ENCODE data around the gene RAET1G. TPM values are rescaled to one million over a fixed set of nuclear protein-coding genes. Genes with fewer than 3 reads are reported as not detected.
A peak's percentile ranks its signal among the peaks of the same experiment; 100 is the strongest.

Gene RAET1G
- total RNA-seq, 1 donor from 2014 or later, result 0.60 TPM

DNA sequence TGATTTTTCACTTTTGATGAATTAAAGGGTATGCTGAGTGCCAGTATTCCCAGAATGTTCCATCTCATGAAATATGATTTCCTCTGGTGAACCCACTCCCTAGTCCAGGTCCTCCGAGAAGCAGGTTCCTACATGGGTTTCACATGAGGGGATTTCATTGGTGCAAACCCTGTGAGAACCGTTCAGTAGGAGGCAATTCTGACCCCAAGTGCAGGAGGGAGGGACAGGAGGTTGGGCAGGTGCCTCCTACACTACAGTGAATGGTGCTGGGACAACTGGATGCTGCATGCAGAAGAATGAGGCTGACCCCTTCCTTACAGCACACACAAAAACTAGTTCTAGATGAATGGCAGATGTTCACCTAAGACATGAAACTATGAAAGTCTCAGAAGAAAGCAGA, 13.8 kb upstream of the RAET1G start:
- H3K27ac Mint-ChIP-seq (ENCODE audit: unreplicated experiment), result no peak overlapping the region
- no peak for DNase-seq (ENCODE audit: low spot score)
- H3K9me3 Mint-ChIP-seq (ENCODE audit: low read depth), result no peaks in the 10 kb centered on the region
- no peak overlapping the region for H3K4me3 Mint-ChIP-seq (ENCODE audit: unreplicated experiment)
- H3K36me3 Mint-ChIP-seq (ENCODE audit: low read depth), result peaks cover 2% of the 10 kb centered on the region
- H3K27me3 Mint-ChIP-seq (ENCODE audit: low read depth), result peaks cover 67% of the 10 kb centered on the region
- TF ChIP-seq, protein P1, sequence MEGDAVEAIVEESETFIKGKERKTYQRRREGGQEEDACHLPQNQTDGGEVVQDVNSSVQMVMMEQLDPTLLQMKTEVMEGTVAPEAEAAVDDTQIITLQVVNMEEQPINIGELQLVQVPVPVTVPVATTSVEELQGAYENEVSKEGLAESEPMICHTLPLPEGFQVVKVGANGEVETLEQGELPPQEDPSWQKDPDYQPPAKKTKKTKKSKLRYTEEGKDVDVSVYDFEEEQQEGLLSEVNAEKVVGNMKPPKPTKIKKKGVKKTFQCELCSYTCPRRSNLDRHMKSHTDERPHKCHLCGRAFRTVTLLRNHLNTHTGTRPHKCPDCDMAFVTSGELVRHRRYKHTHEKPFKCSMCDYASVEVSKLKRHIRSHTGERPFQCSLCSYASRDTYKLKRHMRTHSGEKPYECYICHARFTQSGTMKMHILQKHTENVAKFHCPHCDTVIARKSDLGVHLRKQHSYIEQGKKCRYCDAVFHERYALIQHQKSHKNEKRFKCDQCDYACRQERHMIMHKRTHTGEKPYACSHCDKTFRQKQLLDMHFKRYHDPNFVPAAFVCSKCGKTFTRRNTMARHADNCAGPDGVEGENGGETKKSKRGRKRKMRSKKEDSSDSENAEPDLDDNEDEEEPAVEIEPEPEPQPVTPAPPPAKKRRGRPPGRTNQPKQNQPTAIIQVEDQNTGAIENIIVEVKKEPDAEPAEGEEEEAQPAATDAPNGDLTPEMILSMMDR (IDR thresholded peaks at IDR 0.05), result no peak
- peaks cover 13% of the 10 kb centered on the region for H3K4me1 Mint-ChIP-seq (ENCODE audit: low read depth)

DNA sequence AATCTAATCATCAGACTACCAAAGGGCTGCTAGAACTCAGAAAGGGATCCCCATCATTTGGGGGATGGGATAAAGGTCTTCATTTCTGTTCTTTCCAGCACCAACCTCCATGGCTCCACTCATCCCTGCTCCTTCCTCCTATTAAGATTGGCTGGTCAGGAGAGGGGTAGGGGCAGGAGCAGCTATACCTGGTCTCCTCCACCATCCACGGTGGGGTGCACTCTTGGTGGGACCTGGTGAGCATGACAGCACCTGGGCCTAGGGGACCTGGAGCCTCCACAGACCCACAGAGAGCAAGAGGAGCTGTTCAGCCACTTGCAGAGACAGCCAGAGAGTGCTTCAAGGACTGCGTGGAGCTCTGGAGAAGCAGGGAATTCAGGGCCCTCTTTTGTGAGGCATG, 12.7 kb upstream of the RAET1G start:
- Mint-ChIP-seq H3K36me3 (ENCODE audit: low read depth) (peaks cover 4% of the 10 kb centered on the region), H3K27ac (ENCODE audit: unreplicated experiment) (no peak overlapping the region), H3K4me3 (ENCODE audit: unreplicated experiment) (no peak overlapping the region), H3K9me3 (ENCODE audit: low read depth) (no peaks in the 10 kb centered on the region), H3K4me1 (ENCODE audit: low read depth) (peaks cover 10% of the 10 kb centered on the region), H3K27me3 (ENCODE audit: low read depth) (peaks cover 73% of the 10 kb centered on the region)
- DNase-seq (ENCODE audit: low spot score), result no peak
- TF ChIP-seq, protein P1 (IDR thresholded peaks at IDR 0.05), result no peak

DNA sequence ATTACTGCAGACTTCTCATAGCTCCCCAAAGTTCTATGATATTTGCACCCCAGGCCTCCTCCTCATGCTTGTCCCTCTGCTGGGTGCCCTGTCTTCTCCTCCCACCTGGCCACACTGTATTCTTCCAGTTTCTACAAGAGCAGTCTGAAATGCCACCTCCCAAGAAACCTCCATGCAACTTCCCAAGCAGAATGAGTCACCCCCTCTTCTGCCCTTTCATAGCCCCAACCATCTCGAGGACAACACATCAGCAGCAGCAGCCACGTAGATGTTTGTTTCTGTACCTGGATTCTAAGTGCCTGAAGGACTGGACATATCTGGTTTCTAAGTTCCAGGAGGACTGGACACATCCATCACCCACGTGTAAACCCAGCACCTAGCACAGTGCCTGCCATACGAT, 12.3 kb upstream of the RAET1G start:
- H3K27ac Mint-ChIP-seq (ENCODE audit: unreplicated experiment), result no peak overlapping the region
- H3K4me3 Mint-ChIP-seq (ENCODE audit: unreplicated experiment), result no peak overlapping the region
- peaks cover 74% of the 10 kb centered on the region for H3K27me3 Mint-ChIP-seq (ENCODE audit: low read depth)
- H3K9me3 Mint-ChIP-seq (ENCODE audit: low read depth), result no peaks in the 10 kb centered on the region
- DNase-seq (ENCODE audit: low spot score), result no peak
- peaks cover 4% of the 10 kb centered on the region for H3K36me3 Mint-ChIP-seq (ENCODE audit: low read depth)
- H3K4me1 Mint-ChIP-seq (ENCODE audit: low read depth), result peaks cover 10% of the 10 kb centered on the region
- TF ChIP-seq, protein P1 (IDR thresholded peaks at IDR 0.05), result no peak

DNA sequence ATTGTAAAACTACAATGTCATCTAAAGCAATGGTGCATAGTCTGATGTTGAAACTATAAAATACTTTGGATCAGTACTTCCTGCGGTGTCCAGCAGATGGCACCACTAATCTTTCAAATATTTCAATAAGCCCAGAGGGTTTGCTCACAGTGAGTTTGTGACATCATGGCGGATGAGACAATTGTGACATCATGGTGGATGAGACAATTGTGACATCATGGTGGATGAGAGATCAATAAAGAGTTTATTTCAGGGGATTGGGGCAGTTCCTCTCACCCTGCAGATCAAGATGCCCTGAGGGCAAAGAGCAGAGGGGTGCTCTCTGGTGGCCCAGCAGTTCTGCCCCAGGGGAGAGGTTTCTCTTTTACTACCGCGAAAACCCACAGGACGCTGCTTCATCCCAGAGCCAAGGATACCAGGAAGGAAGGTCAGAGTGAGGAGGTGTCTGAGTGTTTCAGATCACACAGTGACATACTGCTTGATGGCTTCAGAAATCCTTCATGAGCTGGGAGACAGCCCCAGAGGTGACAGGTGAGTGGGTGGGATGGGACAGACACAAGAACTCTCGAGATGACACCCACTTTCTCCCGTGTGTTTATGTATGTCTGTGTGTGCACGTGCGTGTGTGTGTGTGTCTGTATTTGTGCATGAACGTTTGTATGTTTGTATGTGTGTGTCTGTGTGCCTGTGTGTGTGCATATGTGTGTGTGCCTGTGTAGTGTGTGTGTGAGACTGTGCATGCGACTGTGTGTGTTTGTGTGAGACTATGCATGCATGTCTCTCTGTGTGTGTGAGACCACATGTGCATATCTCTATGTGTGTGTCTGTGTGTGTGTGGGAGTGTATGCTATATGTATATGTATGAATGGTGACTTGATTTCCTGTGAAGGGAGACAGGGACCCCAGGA, 11.6 kb upstream of the RAET1G start:
- TF ChIP-seq, protein P1 (IDR thresholded peaks at IDR 0.05), result peak; percentile 93
- no peaks in the 10 kb centered on the region for H3K9me3 Mint-ChIP-seq (ENCODE audit: low read depth)
- H3K27me3 Mint-ChIP-seq (ENCODE audit: low read depth), result peaks cover 74% of the 10 kb centered on the region
- H3K4me3 Mint-ChIP-seq (ENCODE audit: unreplicated experiment), result no peak overlapping the region
- no peak overlapping the region for H3K27ac Mint-ChIP-seq (ENCODE audit: unreplicated experiment)
- peaks cover 4% of the 10 kb centered on the region for H3K36me3 Mint-ChIP-seq (ENCODE audit: low read depth)
- H3K4me1 Mint-ChIP-seq (ENCODE audit: low read depth), result peaks cover 10% of the 10 kb centered on the region
- DNase-seq (ENCODE audit: low spot score), result no peak

DNA sequence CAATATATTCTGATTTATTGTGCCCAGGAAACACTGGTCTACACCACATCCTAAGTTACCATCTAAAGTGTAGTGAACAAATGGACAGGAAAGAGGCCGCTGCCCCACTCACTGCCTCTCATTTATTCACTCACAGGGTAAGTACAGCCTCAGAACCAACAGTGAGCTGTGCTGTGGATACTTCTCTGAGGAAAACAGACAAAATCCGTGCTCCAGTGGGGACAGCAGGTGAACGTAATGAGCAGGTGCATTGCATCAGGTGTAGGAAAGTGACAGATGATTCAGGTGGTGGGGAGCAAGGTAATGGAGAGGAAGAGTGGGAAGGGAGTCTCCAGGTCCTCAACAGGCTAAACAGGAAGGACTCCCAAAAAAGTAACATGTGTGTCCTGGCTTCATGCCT, 10.5 kb upstream of the RAET1G start:
- TF ChIP-seq, protein P1 (IDR thresholded peaks at IDR 0.05), result no peak
- Mint-ChIP-seq H3K27ac (ENCODE audit: unreplicated experiment) (no peak overlapping the region), H3K9me3 (ENCODE audit: low read depth) (no peaks in the 10 kb centered on the region), H3K27me3 (ENCODE audit: low read depth) (peaks cover 77% of the 10 kb centered on the region), H3K4me1 (ENCODE audit: low read depth) (peaks cover 3% of the 10 kb centered on the region), H3K36me3 (ENCODE audit: low read depth) (peaks cover 2% of the 10 kb centered on the region), H3K4me3 (ENCODE audit: unreplicated experiment) (no peak overlapping the region)
- DNase-seq (ENCODE audit: low spot score), result no peak
